K562 (cell line): ENCODE data around the gene CST9L. TPM values are rescaled to one million over a fixed set of nuclear protein-coding genes. Genes with fewer than 3 reads are reported as not detected.

ENCODE experiments used
- ATAC-seq: fragments of 200-7000 bp; cut with Tn5 transposase; 3 replicates; pipeline ENCODE4 v1.9.1; 2020; ENCODE audit warnings: moderate library complexity
- BruUV-seq: library from RNA; stranded (reverse); fragments of 400-500 nt; replicated peaks from 2 replicates; lab custom pipeline; 2021; lab: Mats Ljungman, UMichigan
- CTCF ChIA-PET: fragments of 300-600 bp; formaldehyde crosslinking; extraction: SDS; loops from one replicate; lab custom pipeline; 2021; ENCODE audit warnings: low intra/inter-chr PET ratio; lab: Yijun Ruan, JAX
- POLR2A ChIA-PET: fragments of 300-600, 350-650 bp; sonication (Branson Sonifier 250); formaldehyde crosslinking; extraction: SDS; loops from one replicate; lab custom pipeline; 2021; ENCODE audit warnings: antibody characterized with exemption, inconsistent platforms; lab: Yijun Ruan, JAX
- DNase-seq, 4 experiments: peaks; one replicate each; pipeline versions ENCODE4 v3.0.0 to v3.0.0-alpha.2; 2011 to 2018; ENCODE audit warnings: low spot score in 3 of 4, mixed read lengths in 3 of 4; ENCODE audit errors: extremely low read depth in 1 of 4
- FAIRE-seq: peaks from 2 replicates; lab custom pipeline; 2011; peaks lifted over from hg19 to GRCh38; lab: Jason Lieb, UNC
- H2AFZ ChIP-seq: 2 replicates; pipeline ENCODE4 v1.6.0; 2011; ENCODE audit warnings: low read depth, low read length, control low read depth, inconsistent platforms
- H3K27ac ChIP-seq: fragments of 200-600 bp; 3 replicates; pipeline ENCODE4 v1.8.0; 2011; ENCODE audit warnings: low read depth, mild to moderate bottlenecking, control low read depth, inconsistent platforms, low read length, moderate library complexity, mixed read lengths; ENCODE audit errors: extremely low read depth
- H3K27me3 ChIP-seq, 2 experiments: fragments of 300-600 bp in 1 of 2; 2 replicates in 1 of 2; 3 replicates in 1 of 2; pipeline versions ENCODE4 v1.6.0 to v1.8.0; 2011; ENCODE audit warnings: inconsistent platforms in 2 of 2, low read length in 2 of 2, mild to moderate bottlenecking in 1 of 2, mixed read lengths in 1 of 2, moderate library complexity in 1 of 2; ENCODE audit not compliant: control insufficient read depth in 2 of 2, insufficient read depth in 2 of 2
- H3K36me3 ChIP-seq: fragments of 300-600 bp; 3 replicates; pipeline ENCODE4 v1.8.0; 2011; ENCODE audit warnings: mild to moderate bottlenecking, low read length, inconsistent platforms; ENCODE audit not compliant: control insufficient read depth, insufficient read depth
- H3K4me1 ChIP-seq, 2 experiments: fragments of 200-600 bp in 1 of 2; replicated peaks in 1 of 2; 2 replicates in 1 of 2; 3 replicates in 1 of 2; pipeline versions ENCODE4 v1.5.1 to v1.8.0; 2011; ENCODE audit warnings: inconsistent platforms in 2 of 2, low read length in 2 of 2, mild to moderate bottlenecking in 1 of 2, mixed read lengths in 1 of 2, moderate library complexity in 1 of 2; ENCODE audit not compliant: control insufficient read depth in 2 of 2, insufficient read depth in 2 of 2
- H3K4me2 ChIP-seq: 2 replicates; pipeline ENCODE4 v1.6.1; 2011; ENCODE audit warnings: low read length, control low read depth, inconsistent platforms, mixed read lengths; ENCODE audit not compliant: insufficient read depth
- H3K4me3 ChIP-seq: fragments of 200-600 bp; sonication (generic), shearing (Covaris generic); 2 replicates; pipeline ENCODE4 v1.5.1; 2016; ENCODE audit warnings: control low read depth, inconsistent platforms
- H3K79me2 ChIP-seq: fragments of 200-600 bp; 3 replicates; pipeline ENCODE4 v1.8.0; 2011; ENCODE audit warnings: low read length, inconsistent platforms; ENCODE audit not compliant: control insufficient read depth, insufficient read depth
- H3K9ac ChIP-seq, 2 experiments: 2 replicates each; pipeline versions ENCODE4 v1.6.0 to v1.6.1; 2011; ENCODE audit warnings: low read depth in 2 of 2, low read length in 2 of 2, control low read depth in 1 of 2, inconsistent platforms in 1 of 2, mild to moderate bottlenecking in 1 of 2, mixed read lengths in 1 of 2; ENCODE audit not compliant: insufficient read depth in 1 of 2
- H3K9me1 ChIP-seq: one replicate; pipeline ENCODE4 v1.6.0; 2011; ENCODE audit warnings: inconsistent platforms, mild to moderate bottlenecking, low read length, moderate library complexity; ENCODE audit not compliant: control insufficient read depth, insufficient read depth
- H3K9me3 ChIP-seq: replicated peaks from 2 replicates; pipeline ENCODE4 v1.5.1; 2011; ENCODE audit warnings: low read depth, low read length, inconsistent platforms; ENCODE audit not compliant: control insufficient read depth, insufficient read depth
- H4K20me1 ChIP-seq: replicated peaks from 2 replicates; pipeline ENCODE4 v1.6.1; 2011; ENCODE audit warnings: low read length, inconsistent platforms, mixed read lengths; ENCODE audit not compliant: control insufficient read depth, insufficient read depth
- CREB1 ChIP-seq, 2 experiments: sonication (generic) in 1 of 2; formaldehyde crosslinking in 1 of 2; IDR thresholded peaks; 2 replicates each; pipeline versions ENCODE4 v1.6.1 to v1.8.0; 2012 to 2022; ENCODE audit warnings: inconsistent platforms in 1 of 2, mild to moderate bottlenecking in 1 of 2, missing genetic modification reagents in 1 of 2, moderate library complexity in 1 of 2
- DPF2 ChIP-seq: fragments of 450-650 bp; IDR thresholded peaks from 2 replicates; pipeline ENCODE4 v1.6.1; 2016
- ELK3 ChIP-seq: fragments of 450-650 bp; formaldehyde crosslinking; IDR thresholded peaks from 2 replicates; pipeline ENCODE4 v1.4.0; 2020; ENCODE audit warnings: mild to moderate bottlenecking
- HINFP ChIP-seq: fragments of 450-650 bp; conservative IDR thresholded peaks from 2 replicates; pipeline ENCODE4 v1.6.1; 2016; ENCODE audit warnings: missing genetic modification characterization, low read depth, mild to moderate bottlenecking, control low read depth, missing compliant biosample characterization
- HNRNPK ChIP-seq: fragments of 200-400 bp; formaldehyde crosslinking; IDR thresholded peaks from one replicate; pipeline ENCODE4 v1.6.1; 2018; ENCODE audit warnings: mild to moderate bottlenecking, low read depth, low read length; ENCODE audit not compliant: poor library complexity, severe bottlenecking
- NCOA2 ChIP-seq, 2 experiments: fragments of 450-650 bp; IDR thresholded peaks; 2 replicates each; pipeline ENCODE4 v1.6.1; 2018; ENCODE audit warnings: mild to moderate bottlenecking in 2 of 2, moderate library complexity in 1 of 2; ENCODE audit not compliant: partially characterized antibody in 2 of 2
- SMAD2 ChIP-seq: fragments of 150-350 bp; IDR thresholded peaks from 2 replicates; pipeline ENCODE4 v1.6.1; 2014; ENCODE audit warnings: low read depth, mild to moderate bottlenecking, low read length
- ZNF280B ChIP-seq: fragments of 250-450 bp; sonication (Bioruptor Pico); IDR thresholded peaks from 2 replicates; pipeline ENCODE4 v1.5.1; 2021; ENCODE audit warnings: mild to moderate bottlenecking
- ZNF316 ChIP-seq: fragments of 450-650 bp; IDR thresholded peaks from 2 replicates; pipeline ENCODE4 v1.6.1; 2016
- ZNF395 ChIP-seq: fragments of 200-800 bp; sonication (Bioruptor generic); IDR thresholded peaks from 2 replicates; pipeline ENCODE4 v1.6.1; 2017; ENCODE audit warnings: missing genetic modification characterization, missing compliant biosample characterization
- ZNF507 ChIP-seq: conservative IDR thresholded peaks from 2 replicates; pipeline ENCODE4 v1.6.1; 2017; ENCODE audit warnings: missing genetic modification characterization, missing compliant biosample characterization
- WGBS: fragments of 100-300 bp; shearing (Covaris generic); methylation state at CpG from one replicate; pipeline ENCODE4 v1.1.6; 2016; ENCODE audit warnings: low coverage, mixed read lengths; ENCODE audit not compliant: insufficient coverage; ENCODE audit errors: missing lambda C conversion rate; 5-methylcytosine and 5-hydroxymethylcytosine counted together
- in situ Hi-C: fragments of 300-500 bp; cut with MboI; formaldehyde crosslinking; loops from 4 replicates; pipeline ENCODE4 v1.15.0; 2018; ENCODE audit warnings: inconsistent platforms, mixed read lengths
- intact Hi-C: fragments of 100-400 bp; cut with micrococcal nuclease; formaldehyde crosslinking; loops from 2 replicates; pipeline ENCODE4 v1.14.2; 2022
- polyA plus RNA-seq, 8 experiments: library from polyadenylated mRNA; depleted of rRNA in 4 of 8; stranded (reverse) in 5 of 8; unstranded in 3 of 8; fragments of >200 nt; fragmentation: Nextera tagmentation in 2 of 8; fragmentation: Illumina TruSeq in 1 of 8; extraction: Ambion mirVana in 2 of 8; extraction: Trizol in 1 of 8; gene quantifications; 2 replicates each; pipeline versions ENCODE4 v1.2.1 to v1.2.3, GENCODE V29; 2011 to 2014; ENCODE audit warnings: inconsistent platforms in 1 of 8, missing spikeins in 1 of 8
- total RNA-seq, 7 experiments: library from RNA; depleted of rRNA in 6 of 7; stranded (reverse); fragments of >200 nt in 6 of 7; fragmentation: Illumina TruSeq in 2 of 7; extraction: Trizol in 2 of 7; gene quantifications; 2 replicates each; pipeline versions ENCODE4 v1.2.1 to v1.2.3, GENCODE V29; 2011 to 2021; ENCODE audit warnings: low replicate concordance in 1 of 7

Gene CST9L
- total and polyA plus RNA-seq, 9 of the 15 experiments (the other 6 are each of a cell fraction or from before 2014, with no cell fraction given): not detected

- no peak for TF ChIP-seq ZNF316
- no peak for TF ChIP-seq DPF2
- no peak for TF ChIP-seq HINFP (tag)
- no peak for TF ChIP-seq ZNF395 (CRISPR knock-in tag)
Observed at GRCh38 chr20:23526850-23527249, 41.4 kb downstream of the CST9L start (continued).

GRCh38 chr20:23524146-23524545 is 44.1 kb downstream of the CST9L start:
- no peak overlapping the region for H3K9ac ChIP-seq
- no peak overlapping the region for H3K4me2 ChIP-seq
- no peak overlapping the region for H2AFZ ChIP-seq
- DNase-seq: no peak
- no peaks in the 10 kb centered on the region for H3K36me3 ChIP-seq
- H3K79me2 ChIP-seq: no peaks in the 10 kb centered on the region
- BruUV-seq: no TSS peak
- H4K20me1 ChIP-seq: no peaks in the 10 kb centered on the region
- intact Hi-C loops: no loop called here
- 0% methylated on average over 10 of the region's 10 CpGs for WGBS
- no peak for FAIRE-seq
- POLR2A ChIA-PET: interaction anchor here (1.0 kb wide), 1 partner anchor 81 kb away, joined by 3 read pairs; no protein-coding TSS in a partner anchor
- H3K27ac ChIP-seq: no peak overlapping the region
- no peaks in the 10 kb centered on the region for H3K9me1 ChIP-seq
- no peak for ATAC-seq
- in situ Hi-C loops: no loop called here
- no peak overlapping the region for H3K4me3 ChIP-seq
- no peaks in the 10 kb centered on the region for H3K4me1 ChIP-seq
- peaks cover 0 to 5% of the 10 kb centered on the region in 2 experiments; a peak in 2 of 5 replicates for H3K27me3 ChIP-seq
- H3K9me3 ChIP-seq: no peaks in the 10 kb centered on the region
- CTCF ChIA-PET: no interaction called here
- TF ChIP-seq ZNF507 (no peak), ELK3 (CRISPR knock-in tag) (no peak), CREB1 (IDR thresholded peaks at IDR 0.05) (no peak), CREB1 (CRISPR knock-in tag; IDR thresholded peaks at IDR 0.05) (no peak), SMAD2 (no peak), HNRNPK (no peak), ZNF280B (CRISPR knock-in tag) (no peak), NCOA2 (IDR thresholded peaks at IDR 0.05; ENCODE audit: partially characterized antibody in 2 of 2) (no peak)
